HG02759 (cell line): Measurements from ENCODE around the gene THADA.
A peak's percentile ranks its signal among the peaks of the same experiment; 100 is the strongest.

Source experiments
- ATAC-seq: cut with Tn5 transposase; IDR thresholded peaks from one replicate; pipeline ENCODE4 v1.9.1; 2021; ENCODE audit warnings: mild to moderate bottlenecking, moderate library complexity; ENCODE audit not compliant: unreplicated experiment

THADA gene

GRCh38 chr2:43420389-43420801 lies 175.4 kb downstream of the THADA start:
- ATAC-seq = no peak

- ATAC-seq = no peak
These were observed 176.0 kb downstream of the THADA start for GRCh38 chr2:43419876-43420275.

GRCh38 chr2:43419243-43419642 lies 176.6 kb downstream of the THADA start:
- ATAC-seq = no peak

- no peak for ATAC-seq
These were observed 177.2 kb downstream of the THADA start for GRCh38 chr2:43418680-43419079.

- ATAC-seq = no peak
These were observed 178.5 kb downstream of the THADA start for GRCh38 chr2:43417300-43417699.

- ATAC-seq = no peak
These were observed 180.2 kb downstream of the THADA start for GRCh38 chr2:43415592-43415991.

- no peak for ATAC-seq
These were observed 181.2 kb downstream of the THADA start for GRCh38 chr2:43414586-43415135.

GRCh38 chr2:43414033-43414432 lies 181.8 kb downstream of the THADA start:
- no peak for ATAC-seq

- no peak for ATAC-seq
These were observed 183.6 kb downstream of the THADA start for GRCh38 chr2:43412114-43412753.

GRCh38 chr2:43410055-43410604 lies 185.7 kb downstream of the THADA start:
- no peak for ATAC-seq

GRCh38 chr2:43408407-43409160 lies 187.3 kb downstream of the THADA start:
- peak; percentile 69 for ATAC-seq

- peak; percentile 53 for ATAC-seq
These were observed 187.9 kb downstream of the THADA start for GRCh38 chr2:43407935-43408334.

- no peak for ATAC-seq
These were observed 189.1 kb downstream of the THADA start for GRCh38 chr2:43406651-43407279.

- ATAC-seq = no peak
These were observed 190.0 kb downstream of the THADA start for GRCh38 chr2:43405829-43406228.

- ATAC-seq = peak; percentile 59
These were observed 193.3 kb downstream of the THADA start for GRCh38 chr2:43402452-43402937.

- ATAC-seq = peak; percentile 85
These were observed 193.8 kb downstream of the THADA start for GRCh38 chr2:43402002-43402401.

- ATAC-seq = no peak
These were observed 195.3 kb downstream of the THADA start for GRCh38 chr2:43400508-43400907.

- ATAC-seq = no peak
These were observed 196.1 kb downstream of the THADA start for GRCh38 chr2:43399515-43400264.

GRCh38 chr2:43399098-43399497 lies 196.7 kb downstream of the THADA start:
- no peak for ATAC-seq

GRCh38 chr2:43397821-43398220 lies 198.0 kb downstream of the THADA start:
- no peak for ATAC-seq

GRCh38 chr2:43397411-43397810 lies 198.4 kb downstream of the THADA start:
- no peak for ATAC-seq
